ENCODE measurements around the gene NAA40.
"Not testable (repeated sequence)": the region's sequence is repeated elsewhere in the genome, so short reads cannot be mapped to it uniquely, and the experiment has no call there.

Gene NAA40

DNA sequence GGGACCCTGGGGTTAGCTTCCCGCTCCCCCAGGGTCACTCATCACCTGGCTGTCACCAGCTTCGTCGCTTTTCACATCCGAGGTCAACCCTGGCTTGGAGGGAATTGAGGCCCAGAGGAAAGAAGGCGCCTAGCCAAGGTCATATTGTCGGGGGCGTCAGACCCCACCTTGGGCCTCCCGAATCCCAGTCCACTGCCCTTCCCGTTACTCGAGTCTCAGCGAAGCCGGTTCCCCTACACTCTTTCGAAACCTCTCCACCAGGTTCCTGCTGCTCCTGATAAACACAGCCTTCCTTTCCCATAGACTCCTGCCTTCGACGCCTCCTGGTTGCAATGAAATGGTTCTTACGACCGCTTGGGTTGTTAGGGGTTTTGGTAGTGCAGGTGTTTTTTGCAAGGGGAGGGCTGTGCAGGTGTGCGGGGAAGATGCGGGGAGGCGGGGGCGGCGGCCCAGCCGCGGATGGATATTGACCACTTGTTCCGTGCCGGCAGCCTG lies 642 bp downstream of the NAA40 start:
- peak; percentile 37 for DNase-seq (ENCODE audit: low spot score)

DNA sequence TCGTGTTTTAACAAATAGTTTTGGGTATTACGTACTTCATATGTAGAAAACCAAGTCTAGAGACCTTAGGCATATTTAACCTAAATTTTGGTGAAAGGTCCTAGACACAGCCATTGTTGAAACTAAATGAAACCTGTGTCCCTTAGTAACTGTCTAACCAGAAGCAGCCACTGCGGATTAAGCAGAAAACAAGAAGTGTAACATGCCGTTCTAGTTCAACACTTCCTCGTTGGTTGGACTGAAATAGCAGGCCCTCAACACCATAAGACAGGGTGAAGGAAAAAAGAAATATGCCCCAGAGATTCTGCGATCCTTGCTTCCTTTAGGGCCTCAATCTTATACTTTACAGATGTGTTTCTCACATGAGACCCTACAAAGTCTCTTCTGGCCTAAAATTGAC lies 2.0 kb downstream of the NAA40 start:
- no peak for DNase-seq (ENCODE audit: low spot score)

DNA sequence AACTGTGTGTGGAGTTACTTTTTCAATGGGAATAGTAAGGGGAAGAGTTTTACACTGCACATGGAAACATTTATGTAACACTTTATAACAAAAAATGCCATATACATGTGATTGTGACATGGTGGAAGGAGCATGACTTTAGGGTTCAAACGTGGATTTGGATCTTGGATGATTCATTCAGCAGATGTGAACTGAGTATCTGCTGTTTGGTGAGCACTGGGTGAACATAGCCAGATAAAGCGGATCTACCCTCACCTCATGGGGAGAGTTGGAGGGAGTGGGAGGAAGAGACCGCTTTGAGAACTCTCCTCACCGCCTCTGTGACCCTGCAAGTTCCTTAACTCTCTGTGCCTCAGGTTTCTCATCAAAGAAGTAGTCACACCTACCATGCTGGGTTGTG lies 3.1 kb downstream of the NAA40 start:
- no peak for DNase-seq (ENCODE audit: low spot score)

DNA sequence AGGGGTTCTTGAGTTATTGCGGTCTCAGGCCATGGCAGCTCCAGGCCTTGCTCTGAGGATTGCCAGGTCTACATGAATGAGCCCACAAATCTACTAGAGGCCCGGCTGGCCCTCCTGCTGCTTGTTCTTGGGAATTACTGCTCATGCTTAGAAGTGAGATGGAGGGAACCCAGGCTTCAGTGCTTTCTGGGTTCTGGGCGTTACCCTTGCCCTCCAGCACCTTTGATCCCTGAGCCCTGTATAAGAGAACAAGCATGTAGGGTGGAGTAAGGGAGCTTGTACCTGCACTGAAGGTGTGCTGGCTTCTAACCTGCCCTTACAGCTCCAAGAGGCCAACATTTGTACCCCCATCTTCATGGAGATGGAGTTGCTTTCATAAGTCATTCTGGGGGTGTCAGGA lies 4.0 kb downstream of the NAA40 start:
- no peak for DNase-seq (ENCODE audit: low spot score)

DNA sequence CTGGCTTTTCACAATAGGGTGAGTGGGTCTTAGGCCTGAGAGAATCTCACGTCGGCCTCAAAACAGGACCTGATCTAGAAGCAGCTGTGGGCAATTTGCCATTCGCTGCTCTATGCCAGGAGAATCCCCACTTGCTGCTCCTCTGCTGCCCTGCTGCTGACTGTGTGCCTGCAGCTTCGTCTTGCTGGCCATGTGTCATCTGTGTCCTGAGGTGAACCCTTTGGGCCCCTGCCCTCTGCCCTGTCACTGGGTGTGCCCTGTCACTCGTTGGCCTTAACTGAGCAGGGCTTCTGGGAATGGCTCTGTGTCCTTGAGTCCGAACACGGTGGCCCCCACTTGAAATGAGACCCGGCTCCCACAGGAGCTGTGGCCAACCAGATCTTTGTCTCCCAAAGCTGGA lies 6.2 kb downstream of the NAA40 start:
- peak; percentile 55 for DNase-seq (ENCODE audit: low spot score)

DNA sequence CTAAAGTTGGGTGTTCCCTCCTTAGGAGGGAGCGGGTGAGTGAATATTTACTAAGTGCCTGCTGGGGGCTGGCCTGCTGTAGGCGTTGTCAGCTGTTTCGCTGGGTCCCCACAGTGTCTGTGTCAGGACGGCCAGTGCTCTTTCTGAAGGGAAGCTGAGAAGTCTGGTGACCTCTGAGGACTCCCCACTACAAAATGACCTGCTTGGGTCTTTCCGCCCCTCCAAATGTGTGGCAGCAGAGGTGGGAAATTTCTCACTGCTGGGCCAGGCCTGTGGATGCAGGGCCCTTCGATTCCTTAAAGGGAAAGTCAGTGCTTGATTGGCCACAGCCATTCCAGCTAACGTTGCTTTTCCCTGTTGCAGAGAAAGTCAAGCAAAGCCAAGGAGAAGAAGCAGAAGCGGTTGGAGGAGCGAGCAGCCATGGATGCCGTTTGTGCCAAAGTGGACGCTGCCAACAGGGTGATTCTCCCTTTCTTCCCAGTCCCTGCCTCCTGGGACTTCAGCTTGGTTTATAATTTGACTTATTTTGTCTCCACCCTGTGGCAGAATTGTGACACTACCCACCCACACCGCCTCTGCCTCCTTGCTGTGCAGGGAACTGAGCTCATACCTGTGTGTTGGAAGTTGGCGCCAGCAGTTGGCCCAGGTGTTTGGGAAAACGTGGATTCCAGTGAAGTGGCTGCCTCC lies 6.8 kb downstream of the NAA40 start:
- peak; percentile 78 for DNase-seq (ENCODE audit: low spot score)

DNA sequence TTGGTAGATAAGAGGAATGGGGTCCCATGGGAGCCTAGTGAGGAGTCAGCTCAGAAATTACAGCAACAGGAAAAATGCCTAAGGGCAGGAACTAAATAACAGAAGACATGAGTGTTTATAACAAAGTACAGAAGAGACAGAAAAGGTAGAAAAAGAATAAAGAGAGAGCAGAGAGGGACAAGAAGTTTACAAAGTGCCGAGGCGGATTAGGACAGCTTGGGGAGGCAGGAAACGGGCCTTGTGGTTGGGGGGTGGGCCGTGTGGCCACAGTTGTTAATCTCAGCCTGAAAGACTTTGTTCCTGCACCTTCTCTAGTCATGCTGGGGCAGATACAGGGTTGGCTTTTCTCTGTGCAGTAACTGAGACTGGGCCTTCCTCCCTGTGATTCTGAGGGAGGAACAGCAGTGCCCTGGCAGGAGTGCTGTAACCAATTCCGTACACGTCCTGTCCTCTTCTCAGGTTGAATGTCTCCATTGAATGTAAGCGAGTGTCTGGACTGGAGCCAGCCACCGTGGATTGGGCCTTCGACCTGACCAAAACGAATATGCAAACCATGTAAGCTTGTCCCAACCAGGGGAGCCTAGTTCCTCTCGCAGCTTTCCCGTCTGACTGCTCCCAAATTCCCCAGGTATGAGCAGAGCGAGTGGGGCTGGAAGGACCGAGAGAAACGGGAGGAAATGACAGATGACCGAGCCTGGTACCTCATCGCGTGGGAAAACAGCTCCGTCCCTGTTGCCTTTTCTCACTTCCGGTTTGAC lies 13.2 kb downstream of the NAA40 start:
- no peak for DNase-seq (ENCODE audit: low spot score)

DNA sequence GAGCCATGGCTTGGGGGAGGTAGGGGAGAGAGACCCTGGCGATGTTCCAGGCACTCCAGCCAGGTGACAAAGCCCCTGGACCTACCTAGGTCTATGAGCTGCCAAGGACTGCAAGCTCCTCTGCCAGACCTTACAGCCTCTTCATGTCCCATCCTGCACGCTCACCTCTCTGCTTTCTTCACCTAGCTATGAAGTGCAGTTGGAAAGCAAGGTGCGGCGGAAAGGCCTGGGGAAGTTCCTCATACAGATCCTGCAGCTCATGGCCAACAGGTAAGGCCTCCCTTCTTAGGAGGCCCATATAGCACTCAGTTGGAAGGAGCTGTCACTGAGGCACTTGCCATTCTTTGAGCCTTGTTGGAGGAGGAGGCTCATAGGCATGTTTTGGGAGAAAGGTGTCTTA lies 13.8 kb downstream of the NAA40 start:
- DNase-seq (ENCODE audit: low spot score), result no peak

DNA sequence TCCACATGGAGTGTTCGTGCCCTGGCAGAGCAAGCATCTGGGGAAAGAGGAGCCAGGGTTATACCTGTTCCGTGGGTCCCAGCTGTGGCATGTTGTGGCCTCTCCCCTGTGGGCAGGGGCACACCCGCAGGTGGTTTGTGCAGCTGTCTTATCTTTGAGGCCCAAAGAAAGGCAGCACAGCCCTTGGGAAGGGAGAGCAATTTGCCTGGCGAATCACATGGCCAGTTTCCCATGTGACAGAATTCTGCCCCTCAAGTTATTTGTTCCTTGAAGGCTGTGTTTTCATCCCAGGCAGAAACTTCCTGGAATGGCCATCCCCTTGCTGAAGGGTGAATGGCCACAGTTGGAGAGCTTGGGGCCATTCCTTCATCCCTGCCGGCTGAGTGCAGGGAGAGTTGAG lies 19.2 kb downstream of the NAA40 start:
- no peak for DNase-seq (ENCODE audit: low spot score)

DNA sequence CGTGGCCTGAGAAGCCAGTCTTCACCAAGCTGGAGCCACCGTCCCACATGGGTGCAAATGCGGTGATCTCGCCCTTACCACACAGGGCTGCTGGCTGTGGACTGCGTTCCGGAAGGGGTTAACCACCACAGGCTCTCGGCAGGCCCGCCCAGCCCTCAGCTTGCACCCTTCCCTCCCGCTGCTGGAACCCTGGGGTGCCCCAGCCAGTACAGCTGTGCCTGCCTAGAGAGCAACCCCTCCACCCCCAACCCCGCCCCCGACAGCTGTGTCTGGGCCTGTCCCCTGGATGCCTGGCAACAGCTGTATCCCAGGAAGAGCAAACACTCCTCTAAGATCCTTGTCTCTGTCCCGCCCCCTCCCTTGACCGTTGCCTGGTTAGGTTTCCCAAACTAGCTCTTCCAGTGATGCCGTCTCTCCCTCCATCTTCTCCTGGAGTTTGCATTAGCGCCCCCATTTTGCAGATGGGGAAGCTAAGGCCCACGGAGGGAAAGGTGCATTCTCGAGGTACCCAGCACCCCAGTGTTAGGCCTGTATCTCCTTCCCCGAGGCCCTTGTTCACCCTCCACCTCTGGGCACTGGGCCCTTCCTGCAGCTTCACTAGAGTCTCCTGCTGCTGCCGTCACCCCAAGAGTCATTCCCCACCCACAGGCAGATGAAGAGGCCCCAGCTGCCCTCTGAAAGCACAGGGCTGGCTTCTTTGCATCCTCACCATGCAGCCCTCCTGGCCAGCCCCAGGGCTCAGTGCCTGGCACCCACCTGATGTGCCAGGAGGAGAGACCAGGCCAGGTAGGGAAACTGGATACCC lies 23.0 kb downstream of the NAA40 start:
- DNase-seq (ENCODE audit: low spot score), result peak; percentile 36

DNA sequence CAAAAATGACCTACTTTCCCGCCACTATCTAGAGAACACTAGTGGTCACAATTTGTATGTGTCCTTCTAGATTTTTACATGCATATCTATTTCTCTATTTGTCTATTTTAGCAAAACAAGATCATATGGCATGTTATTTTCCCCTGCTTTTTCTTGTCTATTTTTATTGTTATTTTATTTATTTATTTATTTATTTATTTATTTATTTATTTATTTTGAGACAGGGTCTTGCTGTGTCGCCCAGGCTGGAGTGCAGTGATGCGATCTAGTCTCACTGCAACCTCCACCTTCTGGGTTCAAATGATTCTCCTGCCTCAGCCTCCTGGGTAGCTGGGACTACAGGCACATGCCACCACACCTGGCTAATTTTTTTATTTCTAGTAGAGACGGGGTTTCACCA lies 25.1 kb downstream of the NAA40 start:
- DNase-seq (ENCODE audit: low spot score), result not testable (repeated sequence)

DNA sequence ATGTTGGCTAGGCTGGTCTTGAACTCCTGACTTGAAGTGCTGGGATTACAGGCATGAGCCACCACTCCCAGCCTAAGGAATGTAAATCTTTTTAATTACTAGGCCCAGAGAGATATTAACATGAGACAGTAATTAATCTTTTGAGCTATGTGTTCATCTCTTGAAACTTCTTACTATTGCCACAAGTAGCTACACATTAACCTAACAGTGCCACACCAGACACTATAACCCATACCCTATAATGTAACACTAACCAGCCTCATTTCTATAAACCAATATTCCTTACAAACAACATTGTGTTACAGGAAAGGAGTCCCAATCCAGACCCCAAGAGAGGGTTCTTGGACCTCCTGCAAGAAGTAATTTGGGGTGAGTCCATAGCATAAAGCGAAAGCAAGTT lies 27.6 kb downstream of the NAA40 start:
- no peak for DNase-seq (ENCODE audit: low spot score)

DNA sequence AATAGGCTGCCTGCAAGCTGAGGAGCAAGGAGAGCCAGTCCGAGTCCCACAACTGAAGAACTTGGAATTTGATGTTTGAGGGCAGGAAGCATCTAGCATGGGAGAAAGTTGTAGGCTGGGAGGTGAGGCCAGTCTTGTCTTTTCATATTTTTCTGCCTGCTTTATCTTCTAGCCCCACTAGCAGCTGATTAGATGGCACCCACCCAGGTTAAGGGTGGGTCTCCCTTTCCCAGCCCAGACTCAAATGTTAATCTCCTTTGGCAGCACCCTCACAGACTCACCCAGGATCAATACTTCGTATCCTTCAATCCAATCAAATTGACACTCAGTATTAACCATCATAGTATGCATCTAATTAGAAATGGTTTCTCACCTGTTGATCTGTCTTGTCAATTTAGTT lies 30.7 kb downstream of the NAA40 start:
- no peak for DNase-seq (ENCODE audit: low spot score)

DNA sequence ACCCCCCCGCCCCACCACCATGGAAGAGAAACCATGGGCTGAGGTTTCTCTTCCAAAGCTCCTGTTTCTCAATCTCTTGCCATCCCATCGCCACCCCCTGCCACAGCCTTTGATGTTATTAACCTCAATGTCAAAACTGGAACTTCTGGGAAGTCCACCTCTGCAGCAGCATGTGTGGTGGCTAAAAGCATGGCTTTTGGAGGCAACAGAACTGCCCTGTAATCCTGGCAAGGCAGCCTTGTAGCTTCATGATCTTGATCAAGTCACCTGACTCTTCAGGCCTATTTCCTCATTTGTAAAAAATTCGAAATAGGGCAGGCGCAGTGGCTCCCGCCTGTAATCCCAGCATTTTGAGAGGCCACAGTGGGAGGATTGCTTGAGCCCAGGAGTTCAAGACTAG lies 32.1 kb downstream of the NAA40 start:
- DNase-seq (ENCODE audit: low spot score), result no peak

DNA sequence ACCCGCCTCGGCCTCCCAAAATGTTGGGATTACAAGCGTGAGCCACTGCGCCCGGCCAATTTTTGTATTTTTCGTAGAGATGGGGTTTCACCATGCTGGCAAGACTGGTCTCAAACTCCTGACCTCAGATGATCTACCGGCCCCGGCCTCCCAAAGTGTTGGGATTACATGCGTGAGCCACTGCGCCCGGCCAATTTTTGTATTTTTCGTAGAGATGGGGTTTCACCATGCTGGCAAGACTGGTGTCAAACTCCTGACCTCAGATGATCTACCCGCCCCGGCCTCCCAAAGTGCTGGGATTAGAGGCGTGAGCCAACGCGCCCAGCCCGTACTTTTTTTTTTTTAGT lies 35.1 kb downstream of the NAA40 start:
- DNase-seq (ENCODE audit: low spot score), result not testable (repeated sequence)

DNA sequence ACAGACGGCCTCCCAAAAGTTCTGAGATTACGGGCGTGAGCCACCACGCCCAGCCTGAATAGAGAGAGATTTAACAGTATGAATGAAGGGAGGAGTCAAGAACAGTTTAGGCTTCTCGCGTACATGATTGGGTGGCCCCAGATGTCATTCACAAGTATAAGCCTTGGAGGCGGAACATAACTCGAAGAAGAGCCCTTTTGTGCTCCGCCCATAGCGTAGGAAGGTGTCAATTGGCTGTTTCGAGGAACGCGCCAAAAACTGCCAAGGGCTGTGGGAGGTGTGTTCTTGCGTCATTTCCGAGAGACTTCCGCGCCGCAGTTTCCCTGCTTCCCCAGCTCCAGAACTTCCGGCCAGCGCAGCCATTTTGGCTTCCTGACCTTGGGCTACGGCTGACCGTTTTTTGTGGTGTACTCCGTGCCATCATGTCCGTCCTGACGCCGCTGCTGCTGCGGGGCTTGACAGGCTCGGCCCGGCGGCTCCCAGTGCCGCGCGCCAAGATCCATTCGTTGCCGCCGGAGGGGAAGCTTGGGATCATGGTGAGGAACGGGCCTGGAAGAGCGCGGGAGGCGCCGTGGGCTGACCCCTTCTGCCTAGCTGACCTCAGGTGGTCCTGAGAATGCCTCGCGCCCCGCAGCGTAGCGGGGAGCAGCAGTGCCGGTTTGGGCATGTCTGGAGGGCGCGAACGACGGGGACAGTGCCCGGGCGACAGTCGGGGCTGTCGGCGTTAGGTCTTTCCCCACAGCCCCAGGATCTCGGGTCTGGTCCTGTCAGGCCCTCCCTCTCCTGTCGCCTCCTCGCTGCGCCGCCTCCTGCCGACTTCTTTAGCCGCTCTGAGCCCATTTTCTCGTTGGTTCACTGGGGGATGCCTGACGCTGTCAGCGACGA lies 35.7 kb downstream of the NAA40 start, which contains the start of gene COX8A:
COX8A (plus strand) TSS at position 362 of the 885 bp plus-strand sequence; CDS start at position 423, 61 bp downstream.
- peak; percentile 91 for DNase-seq (ENCODE audit: low spot score)

DNA sequence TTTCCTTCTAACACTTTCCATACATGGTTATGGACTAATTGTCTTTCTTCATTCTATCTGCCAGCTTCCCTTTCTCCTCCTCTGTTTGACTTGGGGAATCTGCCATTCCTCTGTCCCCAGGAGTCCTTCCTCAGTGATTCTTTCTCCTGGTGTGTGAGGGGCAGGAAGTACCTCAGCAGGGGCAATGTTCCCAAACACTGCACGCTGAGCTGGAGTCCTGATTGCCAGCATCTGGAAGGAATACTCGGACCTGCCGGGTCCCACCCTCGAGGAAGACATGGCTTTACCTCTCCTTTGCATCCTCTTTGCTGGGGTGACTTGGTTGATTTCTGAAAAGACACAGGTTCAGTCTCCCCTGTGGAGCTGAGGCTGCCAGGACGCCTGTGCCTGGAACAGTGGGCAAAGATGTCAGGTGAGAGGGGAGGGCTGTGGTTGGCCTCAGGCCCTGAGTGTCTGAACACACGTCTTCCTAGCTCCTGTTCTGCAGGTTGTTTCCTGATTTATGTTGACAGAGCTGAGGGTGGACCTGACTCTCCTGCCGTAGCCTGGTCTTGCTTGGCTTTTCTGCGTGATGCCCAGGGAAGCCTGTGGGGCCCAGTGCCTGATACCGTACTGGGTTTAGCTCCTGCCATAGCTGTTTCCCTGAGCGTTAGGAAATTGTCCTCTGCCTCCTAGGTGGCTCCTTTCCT lies 39.9 kb downstream of the NAA40 start:
- no peak for DNase-seq (ENCODE audit: low spot score)

DNA sequence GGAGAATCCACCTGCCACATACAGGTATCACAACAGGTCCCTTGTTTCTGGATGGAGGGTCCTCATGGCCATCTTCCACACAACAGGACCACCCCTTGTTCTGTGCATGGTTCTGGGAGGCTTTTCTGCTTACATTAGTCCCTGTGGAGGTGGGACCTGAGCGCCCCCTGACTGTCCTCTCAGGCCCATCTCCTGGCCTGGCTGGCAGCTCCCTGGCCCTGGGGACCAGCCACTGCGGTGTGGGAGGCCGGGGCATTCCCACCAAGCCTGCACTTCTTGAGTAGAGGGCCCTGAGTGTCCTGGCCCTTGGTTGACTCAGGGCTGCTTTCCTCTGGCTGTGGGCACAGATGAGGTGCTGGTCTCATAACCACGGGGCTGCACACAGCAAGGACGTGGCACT lies 40.6 kb downstream of the NAA40 start:
- DNase-seq (ENCODE audit: low spot score), result no peak

DNA sequence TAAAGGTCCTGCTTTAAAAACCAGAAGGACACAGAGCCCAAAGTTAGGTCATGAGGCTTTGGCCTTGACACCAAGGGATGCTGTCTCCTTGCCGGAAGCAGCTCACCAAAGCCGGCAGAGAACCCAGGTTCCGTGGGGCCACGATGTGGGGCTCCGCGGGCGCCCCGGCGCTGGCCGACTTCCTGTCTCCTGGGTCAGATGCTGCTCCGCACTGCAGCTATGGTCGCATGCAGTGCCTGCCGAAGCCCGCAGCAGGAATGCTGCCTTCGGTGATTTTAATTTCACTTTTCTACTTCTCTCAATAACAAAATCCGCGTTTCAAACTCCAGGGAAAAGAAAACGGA lies 47.0 kb downstream of the NAA40 start:
- no peak for DNase-seq (ENCODE audit: low spot score)

DNA sequence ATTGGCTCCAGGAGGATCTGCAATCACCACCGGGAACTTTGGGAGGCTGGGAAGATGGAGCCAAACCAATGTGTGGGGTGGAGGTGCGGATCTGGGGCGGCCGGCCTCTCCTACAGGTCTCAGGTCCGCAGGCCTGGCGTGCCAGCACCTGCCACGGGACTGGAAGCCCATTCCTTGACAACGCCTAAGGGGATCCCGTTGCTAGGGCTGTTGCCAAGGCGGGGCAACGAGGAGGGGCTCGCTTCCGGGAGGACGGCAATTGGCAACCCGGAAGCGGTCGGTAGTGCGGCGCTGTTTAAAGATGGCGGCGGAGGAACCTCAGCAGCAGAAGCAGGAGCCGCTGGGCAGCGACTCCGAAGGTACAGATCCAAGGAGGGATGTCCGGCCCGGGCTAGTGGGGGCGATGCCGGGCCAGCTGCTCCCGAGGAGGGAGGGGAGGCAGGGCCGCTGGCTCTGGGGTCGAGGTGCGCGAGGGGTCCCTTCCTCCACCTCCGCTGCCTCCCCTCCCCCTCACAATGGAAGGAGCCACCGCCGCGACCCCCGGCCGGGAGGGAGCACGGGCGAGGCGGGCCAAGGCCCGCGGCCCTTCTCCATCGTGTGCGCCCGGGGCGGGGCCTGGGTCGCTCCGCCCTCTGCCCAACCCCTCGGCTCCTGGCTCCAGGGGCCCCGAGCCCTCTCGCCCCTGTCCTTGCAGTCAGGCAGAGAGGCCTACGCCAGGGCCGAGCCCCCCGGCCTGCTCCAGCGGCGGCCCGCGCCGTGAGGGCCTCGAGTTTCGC lies 47.5 kb downstream of the NAA40 start, which contains the start of gene OTUB1:
OTUB1 (plus strand) TSS at position 283 of the 776 bp plus-strand sequence; CDS start at position 302, 19 bp downstream.
- peak; percentile 94 for DNase-seq (ENCODE audit: low spot score)
